DND-41 (cell line): Measurements from ENCODE around the gene C2CD4A.
"Not testable (repeated sequence)": the region's sequence is repeated elsewhere in the genome, so short reads cannot be mapped to it uniquely, and the experiment has no call there.

ENCODE experiments used
- ATAC-seq: fragments of 200-7000 bp; cut with Tn5 transposase; 3 replicates; pipeline ENCODE4 v1.9.1; 2021; ENCODE audit warnings: low read depth; ENCODE audit not compliant: insufficient read depth
- DNase-seq: peaks from one replicate; pipeline ENCODE4 v3.0.0-alpha.2; 2020
- H2AFZ ChIP-seq: 2 replicates; pipeline ENCODE4 v1.6.0; 2012; ENCODE audit warnings: low read depth, low read length
- H3K27ac ChIP-seq: 2 replicates; pipeline ENCODE4 v1.5.1; 2012; ENCODE audit warnings: low read length, inconsistent platforms
- H3K27me3 ChIP-seq: fragments of 200-600 bp; sonication (generic); 2 replicates; pipeline ENCODE4 v1.6.0; 2012; ENCODE audit warnings: low read length, mild to moderate bottlenecking, inconsistent platforms; ENCODE audit not compliant: insufficient read depth, poor library complexity
- H3K36me3 ChIP-seq: 2 replicates; pipeline ENCODE4 v1.5.1; 2012; ENCODE audit warnings: low read length, inconsistent platforms; ENCODE audit not compliant: insufficient read depth
- H3K4me1 ChIP-seq: 2 replicates; pipeline ENCODE4 v1.5.1; 2012; ENCODE audit warnings: mild to moderate bottlenecking, low read length; ENCODE audit not compliant: insufficient read depth
- H3K4me2 ChIP-seq: 2 replicates; pipeline ENCODE4 v1.6.0; 2012; ENCODE audit warnings: mild to moderate bottlenecking, moderate library complexity, low read length, inconsistent platforms; ENCODE audit not compliant: insufficient read depth
- H3K4me3 ChIP-seq, 2 experiments: fragments of 200-600 bp in 1 of 2; shearing (Covaris generic) in 1 of 2; 2 replicates each; pipeline ENCODE4 v1.5.1; 2012 to 2016; ENCODE audit warnings: inconsistent platforms in 2 of 2, low read length in 2 of 2, mild to moderate bottlenecking in 2 of 2, low read depth in 1 of 2, moderate library complexity in 1 of 2
- H3K79me2 ChIP-seq: 2 replicates; pipeline ENCODE4 v1.6.0; 2012; ENCODE audit warnings: low read length, inconsistent platforms; ENCODE audit not compliant: insufficient read depth
- H3K9ac ChIP-seq: 2 replicates; pipeline ENCODE4 v1.6.0; 2012; ENCODE audit warnings: low read depth, mild to moderate bottlenecking, inconsistent platforms, low read length, moderate library complexity
- H3K9me3 ChIP-seq: 2 replicates; pipeline ENCODE4 v1.5.1; 2012; ENCODE audit warnings: low read length, moderate library complexity, mild to moderate bottlenecking, inconsistent platforms; ENCODE audit not compliant: insufficient read depth, severe bottlenecking
- H4K20me1 ChIP-seq: 2 replicates; pipeline ENCODE4 v1.6.0; 2012; ENCODE audit warnings: low read length; ENCODE audit not compliant: insufficient read depth
- EZH2 ChIP-seq: IDR thresholded peaks from 3 replicates; pipeline ENCODE4 v1.6.1; 2012; ENCODE audit warnings: borderline replicate concordance, low read depth, mild to moderate bottlenecking, moderate library complexity, low read length, inconsistent platforms; ENCODE audit not compliant: severe bottlenecking
- TF ChIP-seq, protein P1 (sequence below): IDR thresholded peaks from 2 replicates; pipeline ENCODE4 v1.5.1; 2012; ENCODE audit warnings: borderline replicate concordance, low read length, moderate library complexity, mild to moderate bottlenecking; ENCODE audit not compliant: poor library complexity, severe bottlenecking; ENCODE audit errors: extremely low read depth

Gene C2CD4A

DNA sequence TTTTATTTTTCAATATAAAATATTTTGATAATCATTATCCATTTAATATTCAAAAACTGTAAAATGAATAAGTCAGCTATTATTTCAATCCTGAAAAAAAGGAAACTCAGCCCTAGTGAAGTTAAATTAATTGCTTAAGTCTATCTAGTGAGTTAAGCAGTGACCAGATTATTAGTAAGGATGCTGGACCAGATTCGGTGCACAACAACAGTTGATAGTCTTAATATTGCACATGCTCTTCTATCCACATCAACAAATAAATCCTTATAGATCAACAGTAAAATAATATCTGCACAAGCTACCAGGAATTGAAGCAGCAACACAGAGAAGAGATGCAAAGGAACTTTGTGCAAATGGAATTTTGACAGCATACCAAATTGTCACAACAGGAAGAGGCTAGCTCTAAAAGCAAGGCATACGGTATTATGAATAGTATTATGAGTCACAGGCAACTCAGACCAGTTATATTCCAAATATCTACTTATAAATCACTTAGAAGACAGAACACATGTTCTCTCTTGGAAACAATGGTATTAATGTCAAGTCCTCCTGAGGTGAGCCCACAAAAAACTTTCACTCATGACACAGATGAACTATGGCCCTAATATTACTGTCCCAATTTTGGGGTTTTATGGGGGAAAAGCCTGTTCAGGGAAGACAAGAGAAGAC, 31.4 kb upstream of the C2CD4A start:
- no peak overlapping the region for H3K27ac ChIP-seq
- H3K9ac ChIP-seq = no peak overlapping the region
- no peak overlapping the region for H3K4me2 ChIP-seq
- no peak for TF ChIP-seq EZH2
- TF ChIP-seq, protein P1, sequence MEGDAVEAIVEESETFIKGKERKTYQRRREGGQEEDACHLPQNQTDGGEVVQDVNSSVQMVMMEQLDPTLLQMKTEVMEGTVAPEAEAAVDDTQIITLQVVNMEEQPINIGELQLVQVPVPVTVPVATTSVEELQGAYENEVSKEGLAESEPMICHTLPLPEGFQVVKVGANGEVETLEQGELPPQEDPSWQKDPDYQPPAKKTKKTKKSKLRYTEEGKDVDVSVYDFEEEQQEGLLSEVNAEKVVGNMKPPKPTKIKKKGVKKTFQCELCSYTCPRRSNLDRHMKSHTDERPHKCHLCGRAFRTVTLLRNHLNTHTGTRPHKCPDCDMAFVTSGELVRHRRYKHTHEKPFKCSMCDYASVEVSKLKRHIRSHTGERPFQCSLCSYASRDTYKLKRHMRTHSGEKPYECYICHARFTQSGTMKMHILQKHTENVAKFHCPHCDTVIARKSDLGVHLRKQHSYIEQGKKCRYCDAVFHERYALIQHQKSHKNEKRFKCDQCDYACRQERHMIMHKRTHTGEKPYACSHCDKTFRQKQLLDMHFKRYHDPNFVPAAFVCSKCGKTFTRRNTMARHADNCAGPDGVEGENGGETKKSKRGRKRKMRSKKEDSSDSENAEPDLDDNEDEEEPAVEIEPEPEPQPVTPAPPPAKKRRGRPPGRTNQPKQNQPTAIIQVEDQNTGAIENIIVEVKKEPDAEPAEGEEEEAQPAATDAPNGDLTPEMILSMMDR = no peak
- DNase-seq = no peak
- peaks cover 17% of the 10 kb centered on the region for H3K79me2 ChIP-seq
- no peaks in the 10 kb centered on the region for H3K4me1 ChIP-seq
- no peak overlapping the region for H2AFZ ChIP-seq
- no peaks in the 10 kb centered on the region for H3K27me3 ChIP-seq
- no peak for ATAC-seq
- H3K9me3 ChIP-seq = no peaks in the 10 kb centered on the region
- H3K4me3 ChIP-seq = no peak overlapping the region
- H4K20me1 ChIP-seq = no peaks in the 10 kb centered on the region
- H3K36me3 ChIP-seq = peaks cover 39% of the 10 kb centered on the region

DNA sequence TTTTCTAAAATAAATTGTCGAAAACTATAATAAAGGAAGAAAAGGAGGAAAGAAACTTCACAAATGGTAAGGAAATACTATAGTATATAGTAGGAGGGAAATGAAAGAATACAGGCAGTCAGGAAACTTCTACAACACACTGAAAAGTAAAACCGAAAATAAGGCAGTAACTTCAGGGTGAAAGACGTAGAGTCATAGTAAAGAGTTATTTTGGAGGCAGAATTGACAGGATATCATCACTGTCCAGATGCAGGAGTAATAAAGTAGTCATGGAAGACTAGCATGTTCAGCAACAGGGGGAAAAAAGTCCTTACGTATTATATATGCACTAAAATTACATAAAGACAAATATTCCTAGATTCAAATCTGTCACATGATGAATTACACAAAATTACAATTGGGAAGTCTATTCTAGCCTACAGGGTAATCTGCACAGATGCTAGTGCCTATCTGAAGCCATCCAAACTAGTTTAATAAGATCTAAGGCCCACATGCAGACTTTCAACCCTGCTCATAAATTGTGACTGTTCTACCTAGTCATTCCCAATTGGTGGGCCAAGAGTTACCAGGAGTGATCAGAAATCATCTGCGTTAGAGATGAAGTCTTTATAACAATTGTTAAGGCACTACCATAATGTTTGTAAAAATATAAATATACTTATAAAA, 20.6 kb upstream of the C2CD4A start:
- no peak overlapping the region for H3K27ac ChIP-seq
- H3K36me3 ChIP-seq = peaks cover 8% of the 10 kb centered on the region
- H3K4me3 ChIP-seq = no peak overlapping the region
- TF ChIP-seq, protein P1 = no peak
- TF ChIP-seq EZH2 = no peak
- no peak for DNase-seq
- H3K9me3 ChIP-seq = no peaks in the 10 kb centered on the region
- peaks cover 60% of the 10 kb centered on the region for H3K79me2 ChIP-seq
- H3K4me2 ChIP-seq = no peak overlapping the region
- peak; percentile 66 for ATAC-seq
- no peak overlapping the region for H2AFZ ChIP-seq
- H3K9ac ChIP-seq = no peak overlapping the region
- no peaks in the 10 kb centered on the region; the same call in 1 of the 2 replicates for H4K20me1 ChIP-seq
- H3K27me3 ChIP-seq = no peaks in the 10 kb centered on the region
- peaks cover 4% of the 10 kb centered on the region; the same call in 1 of the 2 replicates for H3K4me1 ChIP-seq

DNA sequence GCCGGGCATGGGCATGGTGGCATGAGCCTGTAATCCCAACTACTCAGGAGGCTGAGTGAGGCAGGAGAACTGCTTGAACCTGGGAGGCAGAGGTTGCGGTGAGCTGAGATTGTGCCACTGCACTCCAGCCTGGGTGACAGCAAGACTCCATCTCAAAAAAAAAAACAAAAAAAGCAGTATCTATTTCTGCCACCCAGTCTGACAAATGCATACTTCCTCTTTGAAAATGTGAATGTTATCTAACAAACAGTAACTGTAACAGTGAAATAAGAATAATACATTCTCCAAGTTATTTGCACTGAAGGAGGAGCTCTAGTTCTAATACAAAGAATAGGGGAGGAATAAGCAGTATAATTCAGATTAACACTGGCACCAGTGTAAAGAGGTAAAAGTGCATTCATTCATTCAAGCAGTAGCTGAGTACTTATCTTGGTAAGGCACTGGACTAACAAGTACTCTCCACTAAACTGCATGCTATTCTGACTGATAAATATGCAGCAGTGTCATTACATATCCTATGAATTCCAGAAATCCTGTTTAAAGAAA, 19.4 kb upstream of the C2CD4A start:
- TF ChIP-seq, protein P1 = no peak
- TF ChIP-seq EZH2 = no peak
- Histone ChIP-seq H2AFZ (no peak overlapping the region), H4K20me1 (no peaks in the 10 kb centered on the region; the same call in 1 of the 2 replicates), H3K4me3 (no peak overlapping the region), H3K4me2 (no peak overlapping the region), H3K9ac (no peak overlapping the region), H3K4me1 (peaks cover 4% of the 10 kb centered on the region; the same call in 1 of the 2 replicates), H3K27ac (no peak overlapping the region), H3K9me3 (no peaks in the 10 kb centered on the region), H3K36me3 (peaks cover 5% of the 10 kb centered on the region; the same call in 1 of the 2 replicates), H3K27me3 (no peaks in the 10 kb centered on the region), H3K79me2 (peaks cover 71% of the 10 kb centered on the region)
- ATAC-seq (no peak), DNase-seq (no peak)

DNA sequence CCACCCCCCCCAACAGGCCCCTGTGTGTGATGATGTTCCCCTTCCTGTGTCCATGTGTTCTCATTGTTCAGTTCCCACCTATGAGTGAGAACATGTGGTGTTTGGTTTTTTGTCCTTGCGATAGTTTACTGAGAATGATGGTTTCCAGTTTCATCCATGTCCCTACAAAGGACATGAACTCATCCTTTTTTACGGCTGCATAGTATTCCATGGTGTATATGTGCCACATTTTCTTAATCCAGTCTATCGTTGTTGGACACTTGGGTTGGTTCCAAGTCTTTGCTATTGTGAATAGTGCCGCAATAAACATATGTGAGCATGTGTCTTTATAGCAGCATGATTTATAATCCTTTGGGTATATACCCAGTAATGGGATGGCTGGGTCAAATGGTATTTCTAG, 18.5 kb upstream of the C2CD4A start:
- not testable (repeated sequence) for H3K9me3 ChIP-seq, H3K4me1 ChIP-seq, ATAC-seq, H3K27ac ChIP-seq, H3K4me2 ChIP-seq, H3K9ac ChIP-seq, DNase-seq, H3K4me3 ChIP-seq, H2AFZ ChIP-seq, H3K27me3 ChIP-seq, H3K36me3 ChIP-seq, H4K20me1 ChIP-seq
- peaks cover 77% of the 10 kb centered on the region for H3K79me2 ChIP-seq
